ENCODE data around the gene ATP6V0A1.
"Not testable (repeated sequence)": the region's sequence is repeated elsewhere in the genome, so short reads cannot be mapped to it uniquely, and the experiment has no call there.

Gene ATP6V0A1

DNA sequence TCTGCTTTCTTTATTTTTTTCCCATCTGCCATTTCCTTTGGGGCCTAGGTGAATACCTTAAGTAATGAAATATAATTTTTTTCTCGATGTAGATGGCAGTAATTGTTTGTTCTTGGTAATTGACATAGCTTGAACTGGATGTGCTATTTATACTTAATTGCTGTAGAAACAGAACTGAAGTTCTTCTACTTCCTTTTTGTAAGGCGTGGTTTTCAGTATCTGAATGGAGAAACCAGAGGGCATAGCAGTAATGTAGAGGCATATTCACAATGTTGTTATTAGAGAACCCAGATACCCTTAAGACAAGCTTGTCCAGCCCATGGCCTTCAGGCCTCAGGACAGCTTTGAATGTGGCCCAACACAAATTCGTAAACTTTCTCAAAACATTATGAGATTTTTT lies 16.4 kb downstream of the ATP6V0A1 start:
- DNase-seq, result no peak

DNA sequence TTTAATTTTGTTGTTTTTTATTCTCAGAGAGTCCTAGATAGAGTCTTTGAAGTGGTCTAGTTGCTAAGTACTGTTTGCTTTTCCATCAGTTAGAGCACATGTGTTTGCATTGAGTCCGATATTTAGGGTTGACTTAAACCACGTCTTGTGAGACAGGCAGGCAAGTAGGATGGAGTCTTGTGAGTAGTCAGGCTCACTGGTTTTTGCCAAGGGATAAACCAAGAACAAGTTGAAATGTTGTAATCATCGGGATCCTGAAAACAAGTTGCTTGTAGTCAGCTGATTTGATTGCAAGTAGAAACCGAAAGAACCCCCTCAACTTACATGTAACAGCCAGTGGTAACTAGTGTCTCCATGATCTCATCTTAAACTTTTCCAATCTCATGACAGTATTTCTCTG lies 17.2 kb downstream of the ATP6V0A1 start:
- DNase-seq, result no peak

DNA sequence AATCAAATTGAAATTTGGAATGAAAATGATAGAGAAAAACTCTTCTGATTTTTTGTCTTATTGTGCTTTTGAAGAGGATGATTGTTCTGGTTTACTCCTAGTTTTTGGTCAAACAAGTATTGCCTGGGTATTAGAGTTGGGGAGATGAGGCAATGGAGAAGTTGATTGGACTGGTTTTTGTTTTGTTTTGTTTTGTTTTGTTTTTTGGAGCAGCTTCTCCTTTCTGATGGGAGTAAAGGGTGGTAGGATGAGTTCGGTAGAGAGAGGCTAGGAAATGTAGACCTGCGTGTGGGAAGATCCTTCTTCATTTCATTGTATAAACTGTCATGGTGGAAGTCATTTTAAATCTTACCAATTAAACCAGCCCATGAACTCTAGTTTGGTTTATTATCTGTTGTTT lies 17.7 kb downstream of the ATP6V0A1 start:
- no peak for DNase-seq

DNA sequence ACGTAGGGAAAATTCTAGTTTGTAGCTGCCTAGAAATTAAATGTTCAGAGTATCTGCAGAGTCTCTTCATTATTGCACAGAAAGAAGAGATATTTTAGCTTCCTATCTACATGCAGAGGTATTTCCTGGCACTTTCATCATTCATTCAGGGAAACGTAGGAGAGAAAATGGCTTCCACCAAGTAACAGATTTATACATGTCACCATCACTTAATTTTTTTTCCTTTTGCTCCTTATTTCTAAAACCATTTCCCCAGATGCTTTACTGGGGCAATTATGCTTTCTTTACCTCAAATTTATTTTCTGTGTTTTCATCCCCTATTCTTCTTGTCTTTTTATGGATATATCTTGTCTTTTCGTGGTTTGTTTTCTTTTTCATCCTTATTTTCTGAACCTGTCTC lies 18.5 kb downstream of the ATP6V0A1 start:
- no peak for DNase-seq

DNA sequence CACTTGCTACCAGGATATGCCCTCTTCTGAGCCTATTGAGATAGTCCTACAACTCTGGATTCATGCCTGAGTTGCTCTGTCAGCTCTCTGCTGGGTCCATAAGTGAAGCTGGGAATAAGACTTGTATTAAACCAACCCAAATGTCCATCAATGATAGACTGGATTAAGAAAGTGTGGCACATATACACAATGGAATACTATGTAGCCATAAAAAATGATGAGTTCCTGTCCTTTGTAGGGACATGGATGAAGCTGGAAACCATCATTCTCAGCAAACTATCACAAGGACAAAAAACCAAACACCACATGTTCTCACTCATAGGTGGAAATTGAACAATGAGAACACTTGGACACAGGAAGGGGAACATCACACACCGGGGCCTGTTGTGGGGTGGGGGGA lies 19.1 kb downstream of the ATP6V0A1 start:
- DNase-seq, result not testable (repeated sequence)

DNA sequence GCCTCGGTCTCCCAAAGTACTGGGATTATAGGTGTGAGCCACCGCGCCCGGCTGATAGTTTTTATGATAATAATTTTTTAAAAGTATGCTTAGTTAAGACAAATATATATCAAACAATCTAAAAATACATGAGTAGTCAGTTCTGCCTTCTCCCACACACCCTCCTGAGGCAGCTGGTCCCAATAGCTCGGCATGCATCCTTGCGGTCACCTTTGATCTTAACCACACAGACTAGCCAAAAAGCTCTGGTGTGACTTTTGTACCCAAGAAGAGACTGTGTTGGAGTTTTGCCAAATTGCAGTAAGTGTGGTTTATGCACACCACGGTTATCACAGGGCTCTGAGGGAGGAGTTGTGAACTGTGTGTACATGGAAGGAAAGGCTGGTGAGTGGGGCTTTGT lies 25.6 kb downstream of the ATP6V0A1 start:
- DNase-seq, result no peak

DNA sequence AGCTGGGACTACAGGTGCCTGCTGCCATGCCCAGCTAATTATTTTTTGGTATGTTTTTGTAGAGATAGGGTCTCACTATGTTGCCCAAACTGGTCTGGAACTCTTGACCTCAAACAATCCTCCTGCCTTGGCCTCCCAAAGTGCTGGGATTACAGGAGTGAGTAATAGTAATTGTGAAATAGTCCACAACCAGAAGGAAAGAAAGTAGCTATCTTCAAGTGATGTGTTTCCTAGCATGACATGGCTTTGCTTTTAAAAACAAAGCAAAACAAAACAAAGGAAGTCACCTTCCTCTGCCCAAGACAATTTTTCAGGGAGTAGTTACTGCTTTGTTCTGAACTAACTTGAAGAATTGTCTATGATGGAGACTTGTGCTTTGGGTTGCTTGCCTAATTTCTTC lies 27.0 kb downstream of the ATP6V0A1 start:
- no peak for DNase-seq

DNA sequence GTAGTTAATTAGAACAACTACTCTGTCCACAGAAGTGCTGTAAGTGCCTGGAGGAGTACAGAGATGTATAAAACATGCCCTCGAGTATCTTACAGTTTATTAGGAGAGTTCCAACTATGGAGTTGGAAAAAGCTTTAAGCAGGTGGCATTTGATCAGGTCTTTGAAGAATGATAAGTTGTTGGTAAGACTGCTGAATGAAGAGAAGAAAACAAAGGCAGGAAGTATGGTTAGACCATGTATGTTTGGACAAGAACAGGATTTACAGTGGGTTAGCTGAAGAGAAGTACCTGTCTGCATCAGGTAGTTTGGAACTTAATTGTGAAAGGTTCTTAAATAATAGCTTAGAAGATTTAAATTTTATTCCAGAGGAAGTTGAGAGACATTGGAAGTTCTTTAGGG lies 29.4 kb downstream of the ATP6V0A1 start:
- DNase-seq, result no peak

DNA sequence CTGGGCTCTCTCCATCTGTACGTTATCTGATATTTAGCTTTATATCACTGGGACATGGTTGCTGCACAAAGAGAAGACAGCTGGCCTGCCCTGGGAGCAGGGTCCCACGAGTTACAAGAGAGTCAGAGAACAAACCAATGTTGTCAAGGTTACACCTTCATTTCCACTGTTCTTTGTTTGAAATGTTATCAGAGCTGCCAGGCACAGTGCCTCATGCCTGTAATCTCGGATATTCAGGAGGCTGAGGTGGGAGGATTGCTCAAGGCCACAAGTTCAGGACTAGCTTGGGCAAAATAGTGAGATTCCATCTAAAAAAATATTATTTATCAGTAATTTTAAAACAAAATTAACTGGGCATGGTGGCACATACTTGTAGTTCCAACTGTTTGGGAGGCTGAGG lies 34.6 kb downstream of the ATP6V0A1 start:
- no peak for DNase-seq

DNA sequence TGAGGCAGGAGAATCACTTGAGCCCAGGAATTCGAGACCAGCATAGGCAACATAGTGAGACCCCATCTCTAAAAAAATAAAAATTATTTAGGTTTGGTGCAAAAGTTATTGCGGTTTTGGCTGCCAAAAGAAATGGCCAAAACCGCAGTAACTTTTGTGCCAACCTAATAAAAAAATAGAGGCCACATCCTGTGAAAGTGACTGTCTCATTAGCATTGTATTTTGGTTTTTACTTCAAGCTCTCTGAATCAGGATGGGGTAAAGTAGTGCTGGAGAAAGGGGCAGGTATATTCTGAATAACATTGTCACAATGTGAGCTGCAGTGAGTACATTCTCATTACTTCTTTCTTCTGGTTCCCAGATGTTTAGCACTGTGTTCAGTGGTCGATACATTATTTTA lies 36.0 kb downstream of the ATP6V0A1 start:
- DNase-seq, result no peak

DNA sequence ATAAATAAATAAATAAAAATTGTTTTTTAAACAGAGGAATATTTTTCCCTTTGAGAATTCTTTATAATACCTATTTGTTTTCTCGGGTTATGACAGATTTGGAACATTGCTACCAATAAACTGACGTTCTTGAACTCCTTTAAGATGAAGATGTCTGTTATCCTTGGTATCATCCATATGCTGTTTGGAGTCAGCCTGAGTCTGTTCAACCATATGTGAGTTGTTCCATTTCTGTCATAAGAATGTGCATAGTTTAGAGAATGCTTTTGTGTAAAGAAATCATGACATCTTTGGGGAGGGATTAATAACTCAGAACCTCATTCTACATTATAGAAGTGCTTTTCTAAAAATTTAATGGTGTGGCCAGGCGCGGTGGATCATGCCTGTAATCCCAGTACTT lies 40.1 kb downstream of the ATP6V0A1 start:
- no peak for DNase-seq

DNA sequence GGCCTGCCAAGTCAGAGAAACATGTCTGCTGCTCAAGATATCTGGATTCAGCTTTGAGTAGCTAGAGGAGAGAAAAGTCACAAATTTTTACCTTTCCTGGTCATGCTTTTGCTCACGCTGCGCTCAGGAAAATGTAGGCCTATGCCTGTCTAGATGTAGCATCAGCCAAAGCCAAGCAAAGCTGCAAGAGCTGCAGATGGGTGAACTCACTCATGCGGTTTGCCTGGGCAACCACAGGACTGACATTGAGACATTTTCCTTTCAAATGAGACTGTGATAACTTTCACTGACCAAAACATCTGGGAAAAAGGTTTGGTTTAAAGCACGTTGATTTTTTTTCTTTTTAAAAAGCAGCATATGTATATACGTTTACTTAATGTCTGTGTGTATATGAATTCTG lies 43.4 kb downstream of the ATP6V0A1 start:
- DNase-seq, result no peak

DNA sequence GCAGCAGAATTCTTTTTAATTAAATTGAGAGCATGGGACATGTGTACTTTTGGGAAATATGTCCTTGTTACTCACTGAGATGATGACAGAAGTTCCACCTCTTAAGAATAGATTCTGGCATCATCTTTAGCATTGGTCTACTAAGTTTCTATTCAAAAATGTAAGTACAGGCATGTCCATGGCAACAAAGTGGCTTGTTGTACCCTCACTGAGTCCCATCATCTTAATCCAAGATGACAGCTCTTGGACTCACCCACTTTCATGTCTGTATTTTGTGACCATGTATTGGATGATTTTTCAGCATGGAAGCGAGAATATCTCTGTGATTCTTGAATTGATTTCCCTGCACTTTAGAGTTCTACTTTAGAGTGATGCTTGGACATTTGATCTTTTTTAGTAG lies 44.2 kb downstream of the ATP6V0A1 start:
- DNase-seq, result no peak

DNA sequence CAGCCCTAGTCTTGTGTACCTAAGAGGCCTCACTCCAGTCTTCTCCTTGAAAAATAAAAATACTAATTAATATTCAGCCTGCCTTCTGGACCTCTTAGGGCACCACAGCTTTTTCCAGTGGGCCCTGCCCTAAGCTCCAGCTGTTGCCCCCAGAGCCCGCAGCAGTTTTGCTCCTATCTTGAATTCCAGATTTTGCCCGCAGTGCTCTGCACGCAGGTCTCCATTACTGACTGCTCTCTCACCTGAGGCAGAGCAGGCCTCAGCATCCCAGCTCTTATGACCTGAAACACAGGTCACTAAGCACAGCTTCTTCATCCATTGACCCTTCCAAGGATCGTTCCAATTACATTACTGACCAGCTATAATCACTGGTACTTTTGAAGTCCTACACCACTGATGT lies 49.0 kb downstream of the ATP6V0A1 start:
- DNase-seq, result no peak

DNA sequence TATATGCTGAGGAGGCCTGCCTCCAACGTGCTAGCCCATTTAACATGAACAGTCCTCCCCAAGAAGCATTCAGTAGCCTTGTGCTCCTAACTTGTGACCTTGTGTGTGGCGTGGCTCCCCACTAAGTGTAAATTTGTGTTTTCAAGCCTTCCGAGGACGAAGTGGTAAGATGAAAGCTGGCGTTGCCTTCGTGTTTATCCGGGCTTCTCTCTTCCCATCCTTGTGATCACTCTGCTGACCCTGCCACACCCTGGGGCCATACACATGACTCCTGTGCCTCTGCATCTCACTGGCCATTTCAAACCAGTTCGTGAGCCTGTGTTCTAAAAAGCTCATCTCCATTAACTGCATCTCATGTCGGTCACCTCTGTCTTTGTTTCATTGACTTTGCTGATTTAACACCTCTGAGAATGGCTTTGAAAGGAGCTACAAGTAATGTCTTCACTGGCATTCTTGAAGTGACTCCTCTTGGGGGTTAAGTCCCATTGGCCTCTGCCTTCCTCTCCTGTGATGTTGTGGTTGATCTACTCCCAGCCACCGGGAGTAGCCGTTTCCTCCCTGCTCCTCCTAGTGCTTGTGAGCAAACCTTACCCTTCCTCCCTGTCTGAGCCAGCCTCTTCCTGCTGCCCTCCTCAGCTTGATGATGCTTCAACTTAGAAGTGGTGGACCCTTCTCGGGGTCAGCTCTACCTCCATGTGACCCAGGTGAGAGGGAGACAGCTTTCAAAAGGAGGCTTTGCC lies 49.9 kb downstream of the ATP6V0A1 start:
- DNase-seq, result no peak

DNA sequence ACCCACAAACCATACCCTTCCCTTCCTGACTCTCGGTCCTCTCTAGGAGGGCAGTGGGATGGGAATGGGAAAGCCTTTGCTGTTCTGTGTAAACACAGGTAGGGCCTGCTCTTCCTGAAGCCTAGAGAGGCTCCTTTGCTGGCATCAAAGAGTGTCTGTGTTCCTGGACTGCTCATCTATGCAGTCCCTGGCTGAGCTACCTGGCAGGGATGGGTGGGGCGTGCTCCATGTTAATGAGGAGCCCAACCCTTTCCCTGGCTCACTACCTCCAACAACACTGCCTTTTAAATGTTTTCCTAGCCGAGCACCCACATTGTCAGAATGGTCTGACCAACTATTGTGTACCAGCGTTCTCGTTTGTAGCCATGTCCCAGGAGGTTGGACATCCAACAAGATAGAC lies 50.7 kb downstream of the ATP6V0A1 start:
- DNase-seq, result no peak

DNA sequence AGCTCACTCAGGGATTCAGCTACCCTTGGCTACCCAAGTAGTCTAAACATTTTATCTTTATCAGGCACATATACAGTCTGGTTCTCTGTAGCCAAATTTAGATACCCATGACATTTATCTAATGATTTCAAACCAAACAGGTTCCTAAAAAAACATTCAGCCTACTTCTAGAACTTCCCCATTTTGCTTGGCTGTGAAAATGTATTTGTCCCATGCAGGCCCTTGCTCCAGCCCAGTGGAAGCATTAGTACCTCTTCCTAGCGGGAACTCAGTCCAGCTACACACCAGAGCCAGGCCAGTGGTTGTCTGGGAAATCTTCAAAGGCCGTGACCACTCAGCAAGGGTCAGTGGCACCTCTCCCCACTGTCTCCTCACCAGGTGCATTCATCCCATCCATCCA lies 51.2 kb downstream of the ATP6V0A1 start:
- no peak for DNase-seq

DNA sequence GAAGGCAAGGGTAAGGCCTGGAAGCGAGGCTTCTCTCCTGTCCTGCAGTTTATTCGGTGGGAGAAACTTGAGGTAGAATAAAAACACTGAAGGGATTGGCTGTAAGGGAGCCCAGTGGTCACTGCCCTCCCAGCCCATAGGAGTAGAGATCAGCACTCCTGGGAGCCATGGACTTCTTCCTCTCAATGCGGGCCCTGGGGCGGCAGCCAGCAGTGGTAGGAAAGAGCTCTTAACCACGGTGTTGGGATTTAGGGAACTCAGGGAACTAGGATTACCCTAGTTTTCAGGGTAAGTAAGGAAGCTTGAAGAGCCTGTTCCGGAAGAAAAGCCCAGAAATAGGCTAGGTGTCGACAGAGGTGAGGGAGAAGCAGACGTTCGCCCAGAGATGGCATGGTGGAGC lies 53.6 kb downstream of the ATP6V0A1 start:
- DNase-seq, result no peak

DNA sequence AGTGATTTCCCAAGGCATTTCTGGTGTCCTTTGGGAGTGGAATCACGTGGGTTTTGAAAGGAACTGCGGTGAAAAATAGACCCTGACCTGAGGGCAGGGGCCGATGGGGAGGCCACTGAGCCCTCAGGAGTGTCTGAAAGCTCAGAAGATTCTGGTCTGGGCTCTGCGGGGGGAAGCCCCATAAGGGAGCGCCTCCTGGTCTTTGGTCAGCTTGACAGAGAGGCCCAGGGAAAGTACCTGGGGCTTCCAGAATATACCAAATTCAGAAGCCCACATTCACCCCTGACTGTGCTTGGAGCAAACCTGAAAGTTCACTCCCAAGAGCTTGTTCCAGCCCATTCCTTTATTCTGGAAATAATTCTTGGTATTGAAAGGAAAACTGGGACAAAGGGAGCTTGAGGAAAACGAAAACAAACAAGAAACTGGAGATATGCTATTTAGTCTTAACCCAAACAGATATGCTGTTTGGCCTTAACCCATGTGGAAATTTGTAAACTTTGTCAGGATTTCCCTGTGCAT lies 54.1 kb downstream of the ATP6V0A1 start:
- no peak for DNase-seq

DNA sequence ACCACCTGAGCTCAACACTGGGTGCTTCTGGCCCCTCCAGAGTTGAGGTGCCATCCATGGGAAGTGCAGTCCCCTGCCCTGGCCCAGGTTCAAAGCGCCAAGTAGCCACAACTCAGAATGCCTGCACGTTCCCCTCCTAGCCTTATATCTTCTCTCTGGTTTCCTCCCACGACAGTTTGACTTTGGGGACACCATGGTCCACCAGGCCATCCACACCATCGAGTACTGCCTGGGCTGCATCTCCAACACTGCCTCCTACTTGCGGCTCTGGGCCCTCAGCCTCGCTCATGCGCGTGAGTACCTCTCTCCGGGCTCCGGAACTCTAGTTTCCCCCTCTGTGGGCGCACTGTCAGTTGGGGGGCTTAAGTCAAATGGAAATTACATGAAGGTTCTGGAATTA lies 55.0 kb downstream of the ATP6V0A1 start:
- DNase-seq, result no peak

DNA sequence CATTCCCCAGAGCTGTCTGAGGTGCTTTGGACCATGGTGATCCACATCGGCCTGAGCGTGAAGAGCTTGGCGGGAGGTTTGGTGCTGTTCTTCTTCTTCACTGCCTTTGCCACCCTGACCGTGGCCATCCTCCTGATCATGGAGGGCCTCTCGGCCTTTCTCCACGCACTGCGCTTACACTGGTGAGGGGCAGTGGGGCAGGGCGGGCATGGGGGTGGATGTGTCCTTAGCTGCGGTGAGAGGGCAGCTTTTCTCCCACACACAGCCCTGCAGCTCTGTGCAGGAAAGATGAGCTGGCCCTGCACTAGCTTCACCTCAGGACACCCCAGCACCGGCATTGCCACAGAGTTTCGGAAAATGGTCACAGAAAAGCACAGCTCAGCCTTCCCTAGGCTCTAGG lies 55.6 kb downstream of the ATP6V0A1 start:
- no peak for DNase-seq

DNA sequence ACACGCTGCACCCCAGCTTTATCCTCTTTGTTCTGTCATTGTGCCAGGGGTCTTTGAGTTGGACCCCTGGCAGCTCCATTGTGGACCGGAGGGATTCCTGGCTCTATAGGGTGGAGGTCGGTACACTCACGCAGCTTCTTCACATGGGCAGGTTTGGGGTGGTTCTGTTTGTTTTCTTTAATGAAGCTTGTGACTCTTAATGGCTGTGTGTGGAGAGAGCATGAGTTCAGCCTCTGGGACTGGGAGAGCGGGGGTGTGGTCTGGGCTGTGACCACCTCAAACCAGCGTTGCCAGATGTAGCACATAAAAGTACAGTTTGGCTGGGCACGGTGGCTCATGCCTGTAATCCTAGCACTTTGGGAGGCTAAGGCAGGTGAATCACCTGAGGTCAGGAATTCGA lies 56.2 kb downstream of the ATP6V0A1 start:
- no peak for DNase-seq

DNA sequence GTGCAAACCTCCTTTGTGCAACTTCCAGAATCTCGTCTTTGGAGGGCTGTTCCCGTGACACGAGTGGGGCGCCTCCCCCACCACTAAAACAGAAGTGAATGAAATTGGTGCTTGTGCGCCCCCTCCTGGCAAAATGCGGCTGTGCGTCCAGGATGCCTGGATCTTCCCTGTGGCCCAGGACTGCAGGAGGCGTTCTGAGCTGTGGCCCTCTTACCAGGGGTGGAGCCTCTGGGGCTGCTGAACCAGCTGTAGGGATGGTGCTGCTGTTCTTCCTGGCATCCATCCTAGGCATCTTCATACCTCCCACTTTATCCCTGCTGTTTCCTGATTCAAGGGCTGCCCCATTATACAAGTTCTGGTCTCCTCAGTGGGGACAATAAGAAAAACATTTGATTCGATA lies 58.8 kb downstream of the ATP6V0A1 start:
- peak in 52 of 58 donors; percentile 5 to 85 (median 48) for DNase-seq

All from anterior cingulate cortex (tissue), 58 donors.